Measurements from ENCODE around the gene SSTR5. TPM values are rescaled to one million over a fixed set of nuclear protein-coding genes. Genes with fewer than 3 reads are reported as not detected.
"Not testable (repeated sequence)": the region's sequence is repeated elsewhere in the genome, so short reads cannot be mapped to it uniquely, and the experiment has no call there.

The SSTR5 gene
- total and polyA plus RNA-seq, 2 of the 4 experiments (the other 2 are of a cell fraction) = not detected

DNA sequence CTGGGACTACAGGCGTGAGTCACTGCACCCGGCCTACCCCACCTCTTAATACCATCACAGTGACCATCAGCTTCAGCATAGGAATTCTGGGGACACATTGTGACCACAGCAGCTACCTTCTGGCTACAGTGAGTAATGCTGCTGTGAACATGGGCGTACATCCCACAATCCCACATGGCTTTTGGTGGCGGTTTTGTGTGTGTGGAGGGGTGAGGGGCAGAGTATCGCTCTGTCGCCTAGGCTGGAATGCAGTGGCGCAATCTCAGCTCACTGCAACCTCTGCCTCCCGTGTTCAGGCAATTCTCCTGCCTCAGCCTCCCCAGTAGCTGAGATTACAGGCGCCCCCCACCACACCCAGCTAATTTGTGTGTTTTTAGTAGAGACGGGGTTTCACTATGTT, 13.9 kb downstream of the SSTR5 start:
- H3K56ac ChIP-seq (ENCODE audit: extremely low read depth, insufficient read depth, low read length); ATAC-seq (ENCODE audit: low read depth); H2BK120ac ChIP-seq (ENCODE audit: low read depth, low read length); H3K79me1 ChIP-seq (ENCODE audit: low read depth in 1 of 2, low read length in 2 of 2); H2BK15ac ChIP-seq (ENCODE audit: low read depth, low read length); POLR2A ChIA-PET (ENCODE audit: unreplicated experiment); H4K8ac ChIP-seq (ENCODE audit: low read depth in 2 of 2, low read length in 2 of 2); H4K5ac ChIP-seq (ENCODE audit: low read depth, low read length); H2AK5ac ChIP-seq (ENCODE audit: low read depth, low read length); H3K23ac ChIP-seq (ENCODE audit: low read depth, low read length); H3K18ac ChIP-seq (ENCODE audit: low read depth, low read length); intact Hi-C loops (cut with micrococcal nuclease); H3K9ac ChIP-seq (ENCODE audit: low read depth, low read length); BruUV-seq (replicated peaks); H2AFZ ChIP-seq (replicated peaks; ENCODE audit: low read length, poor library complexity); H2AK9ac ChIP-seq (replicated peaks; ENCODE audit: low read depth, low read length, poor library complexity); H3K4me1 ChIP-seq (ENCODE audit: control insufficient read depth, insufficient read depth, low read length); H3K9me1 ChIP-seq (ENCODE audit: insufficient read depth, low read length); H3K27ac ChIP-seq (ENCODE audit: insufficient read depth, low read length); H4K20me1 ChIP-seq (ENCODE audit: insufficient read depth, low read length); H3K4me3 ChIP-seq (ENCODE audit: insufficient read depth, low read depth, low read length); in situ Hi-C loops (cut with MboI; ENCODE audit: low sequenced_read_pairs); dilution Hi-C loops (cut with HindIII; ENCODE audit: low sequenced_read_pairs, unreplicated experiment); H2BK5ac ChIP-seq (ENCODE audit: low read depth, low read length, poor library complexity, severe bottlenecking); H3K4ac ChIP-seq (ENCODE audit: low read depth, low read length); H3K4me2 ChIP-seq (ENCODE audit: low read depth, low read length); CTCF ChIA-PET; DNase-seq; H3K14ac ChIP-seq (replicated peaks; ENCODE audit: low read depth, low read length); H4K91ac ChIP-seq (ENCODE audit: insufficient read depth, low read depth, low read length); H3K36me3 ChIP-seq (ENCODE audit: control insufficient read depth, insufficient read depth, low read length); H2BK20ac ChIP-seq (ENCODE audit: low read depth, low read length): not testable (repeated sequence)
- WGBS, 2 experiments (ENCODE audit: extremely low coverage in 2 of 2, insufficient read length in 1 of 2) = no CpG with 5 or more reads among the region's 10 CpGs
- Histone ChIP-seq H3K27me3 (ENCODE audit: control insufficient read depth, insufficient read depth, low read length) (peaks cover 33% of the 10 kb centered on the region), H3K9me3 (ENCODE audit: control insufficient read depth, insufficient read depth, low read length) (peaks cover 21% of the 10 kb centered on the region)

All from IMR-90 (cell line).